Measurements from ENCODE around the gene ADARB2.

Gene ADARB2

DNA sequence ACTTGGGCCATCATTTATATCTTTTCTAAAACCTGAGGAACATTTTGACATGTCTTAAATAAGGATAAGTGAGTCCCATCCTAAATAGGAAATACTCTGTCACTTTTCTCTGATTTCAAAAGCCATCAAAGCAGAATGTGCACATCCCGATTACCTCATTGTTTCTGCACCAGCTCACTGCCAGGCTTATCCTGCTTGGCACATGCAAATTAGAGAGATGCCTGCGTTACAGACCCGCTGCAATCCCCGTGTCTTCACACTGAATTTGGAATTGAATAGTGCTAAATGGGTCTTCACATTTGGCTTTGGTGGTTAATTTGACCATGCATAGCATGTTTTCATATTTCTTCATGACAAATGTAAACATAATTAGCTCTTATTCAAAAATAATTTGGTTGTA is 401.7 kb downstream of the ADARB2 start:
- Histone ChIP-seq H3K36me3 (ENCODE audit: control insufficient read depth in 2 of 2, insufficient read depth in 1 of 2, low read length in 2 of 2) (no peaks in the 10 kb centered on the region), H3K4me3 (ENCODE audit: low read depth, low read length) (no peak overlapping the region), H3K9me3 (ENCODE audit: control insufficient read depth, insufficient read depth, low read depth, low read length) (no peaks in the 10 kb centered on the region), H3K27ac (ENCODE audit: extremely low read depth, low read depth, low read length) (no peak overlapping the region), H3K4me1 (ENCODE audit: control insufficient read depth, insufficient read depth, low read length) (no peaks in the 10 kb centered on the region)
- POLR2A ChIA-PET, result no interaction called here
- CTCF ChIA-PET, result interaction anchor here (0.6 kb wide), 1 partner anchor 1966 kb away, joined by 3 read pairs; no protein-coding TSS in a partner anchor
- TF ChIP-seq, protein P1, sequence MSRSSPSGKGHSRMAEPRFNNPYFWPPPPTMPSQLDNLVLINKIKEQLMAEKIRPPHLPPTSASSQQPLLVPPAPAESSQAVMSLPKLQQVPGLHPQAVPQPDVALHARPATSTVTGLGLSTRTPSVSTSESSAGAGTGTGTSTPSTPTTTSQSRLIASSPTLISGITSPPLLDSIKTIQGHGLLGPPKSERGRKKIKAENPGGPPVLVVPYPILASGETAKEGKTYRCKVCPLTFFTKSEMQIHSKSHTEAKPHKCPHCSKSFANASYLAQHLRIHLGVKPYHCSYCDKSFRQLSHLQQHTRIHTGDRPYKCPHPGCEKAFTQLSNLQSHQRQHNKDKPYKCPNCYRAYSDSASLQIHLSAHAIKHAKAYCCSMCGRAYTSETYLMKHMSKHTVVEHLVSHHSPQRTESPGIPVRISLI (tag by site-specific recombination; IDR thresholded peaks at IDR 0.05), result no peak
- TF ChIP-seq, protein P2, sequence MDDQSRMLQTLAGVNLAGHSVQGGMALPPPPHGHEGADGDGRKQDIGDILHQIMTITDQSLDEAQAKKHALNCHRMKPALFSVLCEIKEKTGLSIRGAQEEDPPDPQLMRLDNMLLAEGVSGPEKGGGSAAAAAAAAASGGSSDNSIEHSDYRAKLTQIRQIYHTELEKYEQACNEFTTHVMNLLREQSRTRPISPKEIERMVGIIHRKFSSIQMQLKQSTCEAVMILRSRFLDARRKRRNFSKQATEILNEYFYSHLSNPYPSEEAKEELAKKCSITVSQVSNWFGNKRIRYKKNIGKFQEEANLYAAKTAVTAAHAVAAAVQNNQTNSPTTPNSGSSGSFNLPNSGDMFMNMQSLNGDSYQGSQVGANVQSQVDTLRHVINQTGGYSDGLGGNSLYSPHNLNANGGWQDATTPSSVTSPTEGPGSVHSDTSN (CRISPR knock-in tag; IDR thresholded peaks at IDR 0.05), result no peak
- TF ChIP-seq, protein P3, sequence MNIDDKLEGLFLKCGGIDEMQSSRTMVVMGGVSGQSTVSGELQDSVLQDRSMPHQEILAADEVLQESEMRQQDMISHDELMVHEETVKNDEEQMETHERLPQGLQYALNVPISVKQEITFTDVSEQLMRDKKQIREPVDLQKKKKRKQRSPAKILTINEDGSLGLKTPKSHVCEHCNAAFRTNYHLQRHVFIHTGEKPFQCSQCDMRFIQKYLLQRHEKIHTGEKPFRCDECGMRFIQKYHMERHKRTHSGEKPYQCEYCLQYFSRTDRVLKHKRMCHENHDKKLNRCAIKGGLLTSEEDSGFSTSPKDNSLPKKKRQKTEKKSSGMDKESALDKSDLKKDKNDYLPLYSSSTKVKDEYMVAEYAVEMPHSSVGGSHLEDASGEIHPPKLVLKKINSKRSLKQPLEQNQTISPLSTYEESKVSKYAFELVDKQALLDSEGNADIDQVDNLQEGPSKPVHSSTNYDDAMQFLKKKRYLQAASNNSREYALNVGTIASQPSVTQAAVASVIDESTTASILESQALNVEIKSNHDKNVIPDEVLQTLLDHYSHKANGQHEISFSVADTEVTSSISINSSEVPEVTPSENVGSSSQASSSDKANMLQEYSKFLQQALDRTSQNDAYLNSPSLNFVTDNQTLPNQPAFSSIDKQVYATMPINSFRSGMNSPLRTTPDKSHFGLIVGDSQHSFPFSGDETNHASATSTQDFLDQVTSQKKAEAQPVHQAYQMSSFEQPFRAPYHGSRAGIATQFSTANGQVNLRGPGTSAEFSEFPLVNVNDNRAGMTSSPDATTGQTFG (tag by site-specific recombination; IDR thresholded peaks at IDR 0.05; ENCODE audit: borderline replicate concordance), result no peak
- TF ChIP-seq OVOL3 (tag by site-specific recombination; IDR thresholded peaks at IDR 0.05), result no peak
- TF ChIP-seq ZNF549 (tag by site-specific recombination; IDR thresholded peaks at IDR 0.05), result no peak
- no peak for TF ChIP-seq ZNF521 (tag by site-specific recombination; IDR thresholded peaks at IDR 0.05)
- TF ChIP-seq, protein P4, sequence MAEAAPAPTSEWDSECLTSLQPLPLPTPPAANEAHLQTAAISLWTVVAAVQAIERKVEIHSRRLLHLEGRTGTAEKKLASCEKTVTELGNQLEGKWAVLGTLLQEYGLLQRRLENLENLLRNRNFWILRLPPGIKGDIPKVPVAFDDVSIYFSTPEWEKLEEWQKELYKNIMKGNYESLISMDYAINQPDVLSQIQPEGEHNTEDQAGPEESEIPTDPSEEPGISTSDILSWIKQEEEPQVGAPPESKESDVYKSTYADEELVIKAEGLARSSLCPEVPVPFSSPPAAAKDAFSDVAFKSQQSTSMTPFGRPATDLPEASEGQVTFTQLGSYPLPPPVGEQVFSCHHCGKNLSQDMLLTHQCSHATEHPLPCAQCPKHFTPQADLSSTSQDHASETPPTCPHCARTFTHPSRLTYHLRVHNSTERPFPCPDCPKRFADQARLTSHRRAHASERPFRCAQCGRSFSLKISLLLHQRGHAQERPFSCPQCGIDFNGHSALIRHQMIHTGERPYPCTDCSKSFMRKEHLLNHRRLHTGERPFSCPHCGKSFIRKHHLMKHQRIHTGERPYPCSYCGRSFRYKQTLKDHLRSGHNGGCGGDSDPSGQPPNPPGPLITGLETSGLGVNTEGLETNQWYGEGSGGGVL (tag by site-specific recombination; IDR thresholded peaks at IDR 0.05), result no peak
- no peak for TF ChIP-seq ZNF311 (tag by site-specific recombination; IDR thresholded peaks at IDR 0.05; ENCODE audit: borderline replicate concordance)
- no peak for TF ChIP-seq ZNF112 (tag by site-specific recombination; IDR thresholded peaks at IDR 0.05)
- TF ChIP-seq ZFP3 (tag by site-specific recombination; IDR thresholded peaks at IDR 0.05; ENCODE audit: low read depth), result no peak
- no peak for TF ChIP-seq SALL2 (tag by site-specific recombination; IDR thresholded peaks at IDR 0.05; ENCODE audit: borderline replicate concordance)
- no peak for TF ChIP-seq ZNF561 (tag by site-specific recombination; IDR thresholded peaks at IDR 0.05; ENCODE audit: borderline replicate concordance)

DNA sequence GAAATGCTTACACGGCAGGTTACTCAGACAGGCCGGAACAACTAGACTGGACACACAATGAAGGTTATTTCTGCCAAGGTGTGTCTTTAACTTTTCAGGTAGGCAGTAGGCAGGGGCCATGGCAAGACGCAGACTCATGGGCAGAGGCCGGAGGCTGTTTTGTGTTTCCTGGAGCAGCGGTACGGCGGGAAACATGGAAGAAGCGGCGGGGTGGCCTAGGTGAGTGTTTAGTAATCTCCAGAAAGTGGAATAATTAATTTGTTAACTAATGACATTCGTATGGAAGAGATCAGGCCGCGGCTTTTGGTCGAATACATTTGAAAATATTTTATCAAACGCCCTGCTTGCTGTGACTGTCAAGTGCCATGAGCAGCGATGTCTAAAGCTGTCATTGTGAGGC is 403.3 kb downstream of the ADARB2 start:
- CTCF ChIA-PET, result no interaction called here
- H3K4me3 ChIP-seq (ENCODE audit: low read depth, low read length), result no peak overlapping the region
- no peaks in the 10 kb centered on the region for H3K4me1 ChIP-seq (ENCODE audit: control insufficient read depth, insufficient read depth, low read length)
- H3K36me3 ChIP-seq (ENCODE audit: control insufficient read depth in 2 of 2, insufficient read depth in 1 of 2, low read length in 2 of 2), result no peaks in the 10 kb centered on the region
- TF ChIP-seq ZNF423 (tag by site-specific recombination; IDR thresholded peaks at IDR 0.05), result no peak
- TF ChIP-seq ZNF610 (tag by site-specific recombination; IDR thresholded peaks at IDR 0.05; ENCODE audit: borderline replicate concordance), result no peak
- TF ChIP-seq ZNF311 (tag by site-specific recombination; IDR thresholded peaks at IDR 0.05; ENCODE audit: borderline replicate concordance), result no peak
- H3K27ac ChIP-seq (ENCODE audit: extremely low read depth, low read depth, low read length), result no peak overlapping the region
- H3K9me3 ChIP-seq (ENCODE audit: control insufficient read depth, insufficient read depth, low read depth, low read length), result no peaks in the 10 kb centered on the region
- POLR2A ChIA-PET, result no interaction called here

DNA sequence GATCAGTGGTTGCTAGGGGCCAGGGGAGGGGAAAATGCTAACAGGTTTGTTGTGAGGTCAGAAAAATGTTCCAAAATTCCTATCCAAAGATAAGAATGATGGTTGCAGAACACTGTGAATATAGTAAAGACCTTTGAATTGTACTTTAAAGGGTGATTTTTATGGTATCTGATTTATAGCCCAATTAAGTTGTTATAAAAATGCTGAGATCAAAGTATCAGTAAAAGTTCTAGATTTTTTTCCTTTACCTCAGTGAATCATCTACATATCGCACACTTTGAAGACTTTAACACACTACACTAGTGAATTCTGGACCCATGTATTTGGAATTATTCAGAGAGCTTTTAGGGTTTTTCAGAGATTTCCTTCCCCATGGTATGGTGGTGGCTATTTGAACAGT is 405.8 kb downstream of the ADARB2 start:
- no peak overlapping the region for H3K4me3 ChIP-seq (ENCODE audit: low read depth, low read length)
- ChIA-PET CTCF (interaction anchor here (1.0 to 1.5 kb wide), 2 partner anchors 37 to 221 kb away, joined by 3 to 4 read pairs; no protein-coding TSS in a partner anchor), POLR2A (interaction anchor here (0.7 kb wide), 1 partner anchor 40 kb away, joined by 4 read pairs; no protein-coding TSS in a partner anchor)
- H3K9me3 ChIP-seq (ENCODE audit: control insufficient read depth, insufficient read depth, low read depth, low read length), result no peaks in the 10 kb centered on the region
- H3K27ac ChIP-seq (ENCODE audit: extremely low read depth, low read depth, low read length), result no peak overlapping the region
- no peaks in the 10 kb centered on the region for H3K4me1 ChIP-seq (ENCODE audit: control insufficient read depth, insufficient read depth, low read length)
- no peaks in the 10 kb centered on the region for H3K36me3 ChIP-seq (ENCODE audit: control insufficient read depth in 2 of 2, insufficient read depth in 1 of 2, low read length in 2 of 2)
- TF ChIP-seq ZNF558 (tag by site-specific recombination; IDR thresholded peaks at IDR 0.05) (no peak), ZNF830 (tag by site-specific recombination; IDR thresholded peaks at IDR 0.05; ENCODE audit: low read depth) (no peak), ZNF324 (tag by site-specific recombination; IDR thresholded peaks at IDR 0.05) (no peak)
- TF ChIP-seq, protein P5, sequence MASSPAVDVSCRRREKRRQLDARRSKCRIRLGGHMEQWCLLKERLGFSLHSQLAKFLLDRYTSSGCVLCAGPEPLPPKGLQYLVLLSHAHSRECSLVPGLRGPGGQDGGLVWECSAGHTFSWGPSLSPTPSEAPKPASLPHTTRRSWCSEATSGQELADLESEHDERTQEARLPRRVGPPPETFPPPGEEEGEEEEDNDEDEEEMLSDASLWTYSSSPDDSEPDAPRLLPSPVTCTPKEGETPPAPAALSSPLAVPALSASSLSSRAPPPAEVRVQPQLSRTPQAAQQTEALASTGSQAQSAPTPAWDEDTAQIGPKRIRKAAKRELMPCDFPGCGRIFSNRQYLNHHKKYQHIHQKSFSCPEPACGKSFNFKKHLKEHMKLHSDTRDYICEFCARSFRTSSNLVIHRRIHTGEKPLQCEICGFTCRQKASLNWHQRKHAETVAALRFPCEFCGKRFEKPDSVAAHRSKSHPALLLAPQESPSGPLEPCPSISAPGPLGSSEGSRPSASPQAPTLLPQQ (tag by site-specific recombination; IDR thresholded peaks at IDR 0.05), result no peak
- TF ChIP-seq, protein P6, sequence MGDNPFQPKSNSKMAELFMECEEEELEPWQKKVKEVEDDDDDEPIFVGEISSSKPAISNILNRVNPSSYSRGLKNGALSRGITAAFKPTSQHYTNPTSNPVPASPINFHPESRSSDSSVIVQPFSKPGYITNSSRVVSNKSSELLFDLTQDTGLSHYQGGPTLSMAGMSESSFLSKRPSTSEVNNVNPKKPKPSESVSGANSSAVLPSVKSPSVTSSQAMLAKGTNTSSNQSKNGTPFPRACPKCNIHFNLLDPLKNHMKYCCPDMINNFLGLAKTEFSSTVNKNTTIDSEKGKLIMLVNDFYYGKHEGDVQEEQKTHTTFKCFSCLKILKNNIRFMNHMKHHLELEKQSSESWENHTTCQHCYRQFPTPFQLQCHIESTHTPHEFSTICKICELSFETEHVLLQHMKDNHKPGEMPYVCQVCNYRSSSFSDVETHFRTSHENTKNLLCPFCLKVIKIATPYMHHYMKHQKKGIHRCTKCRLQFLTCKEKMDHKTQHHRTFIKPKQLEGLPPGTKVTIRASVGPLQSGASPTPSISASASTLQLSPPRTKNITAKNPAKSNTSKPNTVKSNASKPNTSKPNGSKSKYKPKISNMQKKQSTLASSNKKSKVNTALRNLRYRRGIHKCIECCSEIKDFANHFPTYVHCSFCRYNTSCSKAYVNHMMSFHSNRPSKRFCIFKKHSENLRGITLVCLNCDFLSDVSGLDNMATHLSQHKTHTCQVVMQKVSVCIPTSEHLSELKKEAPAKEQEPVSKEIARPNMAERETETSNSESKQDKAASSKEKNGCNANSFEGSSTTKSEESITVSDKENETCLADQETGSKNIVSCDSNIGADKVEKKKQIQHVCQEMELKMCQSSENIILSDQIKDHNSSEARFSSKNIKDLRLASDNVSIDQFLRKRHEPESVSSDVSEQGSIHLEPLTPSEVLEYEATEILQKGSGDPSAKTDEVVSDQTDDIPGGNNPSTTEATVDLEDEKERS (tag by site-specific recombination; IDR thresholded peaks at IDR 0.05), result no peak
